Myocyte (in vitro differentiated cells): ENCODE measurements around the gene ADORA1. TPM values are rescaled to one million over a fixed set of nuclear protein-coding genes. Genes with fewer than 3 reads are reported as not detected.
A peak's percentile ranks its signal among the peaks of the same experiment; 100 is the strongest.

ENCODE experiments used
- DNase-seq: peaks from one replicate; pipeline ENCODE4 v3.0.0-alpha.2; 2012; ENCODE audit warnings: low read depth
- polyA plus RNA-seq: library from polyadenylated mRNA; unstranded; fragments of >200 nt; gene quantifications from one replicate; pipeline ENCODE4 v1.2.1, GENCODE V29; 2012; ENCODE audit warnings: missing spikeins
- total RNA-seq: library from RNA; depleted of rRNA; stranded (reverse); fragments of >200 nt; gene quantifications from 2 replicates; pipeline ENCODE4 v1.2.3, GENCODE V29; 2014

The ADORA1 gene
- 27.4 and 42.0 TPM in 2 replicates for total RNA-seq
- 75.1 TPM for polyA plus RNA-seq

DNA sequence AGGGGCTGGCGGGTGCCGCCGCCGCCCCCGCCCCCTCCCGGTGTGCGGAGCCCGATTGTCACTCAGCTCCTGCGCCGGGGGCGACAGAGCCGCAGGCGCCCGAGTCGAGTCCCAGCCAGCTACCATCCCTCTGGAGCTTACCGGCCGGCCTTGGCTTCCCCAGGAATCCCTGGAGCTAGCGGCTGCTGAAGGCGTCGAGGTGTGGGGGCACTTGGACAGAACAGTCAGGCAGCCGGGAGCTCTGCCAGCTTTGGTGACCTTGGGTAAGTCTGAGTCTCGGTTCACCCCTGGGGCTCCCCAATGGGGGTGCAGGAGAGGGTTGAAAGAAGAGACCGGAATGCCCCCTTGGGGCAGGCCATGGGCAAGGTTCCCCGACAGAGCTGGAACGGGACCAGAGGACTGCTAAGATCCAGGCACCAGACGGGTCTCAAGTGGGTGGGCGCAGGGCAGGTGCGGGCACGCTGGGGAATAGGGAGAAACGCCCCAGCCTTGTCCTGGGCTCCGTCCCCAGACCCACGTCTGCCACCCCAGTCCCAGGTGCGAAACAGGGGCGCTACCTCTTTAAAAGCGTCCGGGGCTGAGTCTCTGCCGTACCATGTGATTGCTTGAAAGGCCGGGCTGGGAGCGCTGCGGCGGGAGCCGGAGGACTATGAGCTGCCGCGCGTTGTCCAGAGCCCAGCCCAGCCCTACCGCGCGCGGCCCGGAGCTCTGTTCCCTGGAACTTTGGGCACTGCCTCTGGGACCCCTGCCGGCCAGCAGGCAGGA lies at the start of gene ADORA1:
ADORA1 (plus strand) TSS at position 61 of the 765 bp plus-strand sequence. CDS start 1,116 bp downstream, outside the sequence.
- peak; percentile 87 for DNase-seq

GRCh38 chr1:203077956-203078355 lies 49.6 kb upstream of the ADORA1 start:
- no peak for DNase-seq

GRCh38 chr1:203078478-203078877 lies 49.0 kb upstream of the ADORA1 start:
- DNase-seq = no peak

GRCh38 chr1:203080456-203080855 lies 47.1 kb upstream of the ADORA1 start:
- no peak for DNase-seq

GRCh38 chr1:203081465-203082230 lies 45.9 kb upstream of the ADORA1 start:
- DNase-seq = peak; percentile 58

GRCh38 chr1:203082231-203082505 lies 45.4 kb upstream of the ADORA1 start:
- no peak for DNase-seq

- peak; percentile 54 for DNase-seq
Observed at GRCh38 chr1:203082571-203083462, 44.7 kb upstream of the ADORA1 start.

DNA sequence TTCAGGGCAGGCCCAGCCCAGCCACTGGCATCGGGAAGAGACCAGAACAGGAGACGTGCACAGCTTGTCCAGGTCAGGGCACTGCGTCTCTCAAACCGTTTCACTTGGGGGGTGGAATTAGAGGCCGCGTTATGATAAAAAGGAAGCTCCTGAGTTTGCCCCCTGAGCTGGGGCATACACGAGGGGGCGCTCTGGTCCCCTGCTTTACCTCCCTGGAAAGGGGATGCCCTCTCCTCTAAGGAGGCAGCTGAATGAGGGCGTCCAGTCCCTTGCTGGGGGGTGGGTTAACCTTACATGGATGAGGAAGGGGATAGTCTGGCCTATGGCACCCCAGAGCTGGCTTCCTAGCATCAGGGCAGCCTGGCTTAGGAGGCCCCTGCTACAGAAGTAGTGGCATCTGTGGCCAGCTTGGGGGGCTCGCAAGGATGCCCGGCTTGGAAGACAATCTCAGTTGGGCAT lies 44.0 kb upstream of the ADORA1 start:
- peak; percentile 32 for DNase-seq

DNA sequence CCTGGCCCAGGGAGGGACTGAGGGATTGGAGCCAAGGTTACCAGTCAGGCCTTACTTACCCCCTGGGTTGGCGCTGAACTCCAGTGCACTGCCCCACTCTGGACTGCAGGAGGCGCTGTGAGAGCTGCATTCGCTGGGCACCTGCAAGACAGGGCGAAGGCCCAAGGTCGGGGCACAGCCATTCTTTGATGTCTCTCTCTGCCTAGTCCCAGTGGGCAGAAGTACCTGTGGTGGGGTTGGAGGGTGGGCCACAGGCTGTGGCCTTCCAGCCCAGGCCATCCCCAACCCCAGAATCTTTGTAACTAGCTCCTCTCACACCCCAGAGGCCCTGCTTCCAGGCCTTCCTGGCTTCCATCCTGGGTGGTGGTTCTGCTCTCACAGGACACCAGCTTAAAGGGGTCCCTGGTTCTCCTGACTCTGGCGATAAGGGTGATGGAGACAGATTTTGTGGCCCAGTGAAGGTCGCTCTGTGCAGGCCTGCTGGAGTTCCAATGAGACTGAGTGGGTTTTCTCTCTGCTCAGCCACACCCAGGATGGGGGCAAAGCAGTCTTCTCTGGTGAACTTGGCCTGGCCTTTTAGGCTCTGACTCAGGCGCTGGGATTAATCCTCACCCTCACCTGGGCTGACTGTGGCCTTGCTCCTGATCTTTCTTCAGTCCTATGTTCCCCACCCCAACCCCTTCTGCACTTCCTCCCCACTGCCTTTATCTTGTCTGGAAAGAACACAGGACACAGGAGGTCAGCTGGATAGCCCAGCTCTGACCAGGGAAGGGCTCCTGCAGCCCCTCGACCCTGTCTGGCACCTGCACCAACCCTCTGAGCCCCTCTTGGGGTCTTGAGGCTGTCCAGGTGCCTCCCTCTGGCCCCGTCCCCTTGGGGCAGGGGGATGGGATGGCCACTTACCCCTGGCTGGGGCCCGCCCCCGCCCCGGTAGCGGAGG lies 42.7 kb upstream of the ADORA1 start:
- DNase-seq = peak; percentile 79

- peak; percentile 95 for DNase-seq
Observed at GRCh38 chr1:203085528-203086406, 41.8 kb upstream of the ADORA1 start, which contains the start of gene MYOG. TSS of gene MYOG (minus strand) at chr1:203086012. CDS start at chr1:203085961, 51 bp downstream.

DNA sequence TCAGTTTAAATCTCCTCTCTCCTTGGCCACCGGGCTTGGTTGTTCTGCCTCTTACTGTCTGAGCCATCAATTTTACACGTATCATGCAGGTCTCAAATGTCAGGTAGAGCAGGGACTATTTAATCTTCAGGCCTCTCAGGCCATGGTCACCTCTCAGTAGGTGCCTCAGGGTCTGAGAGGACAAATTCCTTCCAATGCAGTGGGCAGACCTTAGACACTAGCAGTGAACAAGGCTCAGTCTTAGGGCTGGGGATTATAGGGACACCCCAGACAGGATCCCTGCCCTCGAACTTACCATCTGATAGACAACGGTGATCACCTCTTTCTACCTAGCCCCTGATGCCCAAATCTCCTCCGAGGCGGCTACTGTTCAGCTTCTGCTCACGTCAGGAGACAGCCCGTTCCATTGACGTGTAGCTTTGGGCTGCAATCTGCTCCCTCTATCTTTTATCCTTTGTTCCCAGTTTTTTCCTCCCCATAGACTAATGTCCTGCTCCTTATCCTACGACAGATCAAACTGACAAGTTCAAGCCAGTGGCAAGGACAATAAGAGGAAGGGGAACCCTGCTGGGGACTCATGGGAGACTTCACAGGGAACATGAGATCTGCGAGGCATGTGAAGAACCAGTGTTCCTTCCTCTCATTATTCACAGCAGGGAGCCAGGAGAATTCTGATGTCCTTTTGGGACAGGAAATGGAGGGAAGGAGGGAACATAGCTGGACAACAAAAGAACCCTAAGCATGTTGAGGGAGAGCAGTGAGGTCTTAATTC lies 40.3 kb upstream of the ADORA1 start:
- peak; percentile 12 for DNase-seq

- DNase-seq = no peak
Observed at GRCh38 chr1:203088441-203088840, 39.1 kb upstream of the ADORA1 start.

DNA sequence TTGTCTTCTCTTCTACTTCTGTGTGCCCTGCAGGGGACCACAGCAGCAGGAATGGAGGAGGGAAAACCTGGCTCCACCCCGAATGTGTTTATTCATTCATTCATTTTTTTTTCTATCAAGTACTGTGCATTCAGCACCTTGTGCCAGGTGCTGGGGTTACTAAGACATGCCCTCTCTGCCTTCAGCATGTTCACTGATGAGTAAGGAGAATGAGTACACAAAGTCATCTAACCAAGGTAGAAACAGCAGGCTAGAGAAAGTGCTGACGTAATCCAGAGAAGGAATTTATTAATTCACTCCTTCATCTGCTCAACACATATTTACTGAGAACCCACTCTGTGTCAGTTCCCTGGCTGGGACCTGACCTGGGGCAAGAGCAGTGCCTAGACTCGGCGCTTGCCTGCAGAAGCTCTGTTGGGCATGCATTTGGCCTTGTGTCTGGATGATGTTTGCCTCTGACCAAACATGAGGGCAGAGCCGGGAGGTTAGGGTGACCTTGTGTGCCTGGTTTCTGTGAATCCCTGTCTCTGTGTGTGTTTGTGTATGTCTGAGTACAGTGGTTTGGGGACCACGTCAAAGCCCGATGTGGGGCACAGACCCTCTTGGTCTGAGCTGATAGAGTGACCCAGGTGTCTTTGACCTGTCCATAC lies 38.4 kb upstream of the ADORA1 start:
- no peak for DNase-seq

DNA sequence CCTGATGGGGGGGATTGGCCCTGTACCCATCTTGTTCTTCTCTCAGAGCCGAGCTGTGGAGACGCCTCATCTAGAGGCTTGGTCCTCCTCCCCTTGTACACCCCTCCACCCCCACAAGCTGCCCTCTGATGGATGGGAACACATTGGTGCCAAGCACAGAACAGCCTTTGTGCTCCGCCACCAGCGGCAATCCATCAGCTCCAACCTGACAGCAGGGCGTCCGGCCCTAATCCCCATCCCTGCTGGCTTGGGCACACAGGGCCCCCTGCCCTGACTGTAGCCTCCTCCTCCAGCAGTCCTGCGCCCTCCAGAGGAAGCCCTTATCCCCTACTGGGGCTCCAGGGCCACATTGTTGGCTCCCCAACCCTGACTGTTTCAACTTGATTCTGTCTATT lies 37.9 kb upstream of the ADORA1 start:
- DNase-seq = peak; percentile 86

DNA sequence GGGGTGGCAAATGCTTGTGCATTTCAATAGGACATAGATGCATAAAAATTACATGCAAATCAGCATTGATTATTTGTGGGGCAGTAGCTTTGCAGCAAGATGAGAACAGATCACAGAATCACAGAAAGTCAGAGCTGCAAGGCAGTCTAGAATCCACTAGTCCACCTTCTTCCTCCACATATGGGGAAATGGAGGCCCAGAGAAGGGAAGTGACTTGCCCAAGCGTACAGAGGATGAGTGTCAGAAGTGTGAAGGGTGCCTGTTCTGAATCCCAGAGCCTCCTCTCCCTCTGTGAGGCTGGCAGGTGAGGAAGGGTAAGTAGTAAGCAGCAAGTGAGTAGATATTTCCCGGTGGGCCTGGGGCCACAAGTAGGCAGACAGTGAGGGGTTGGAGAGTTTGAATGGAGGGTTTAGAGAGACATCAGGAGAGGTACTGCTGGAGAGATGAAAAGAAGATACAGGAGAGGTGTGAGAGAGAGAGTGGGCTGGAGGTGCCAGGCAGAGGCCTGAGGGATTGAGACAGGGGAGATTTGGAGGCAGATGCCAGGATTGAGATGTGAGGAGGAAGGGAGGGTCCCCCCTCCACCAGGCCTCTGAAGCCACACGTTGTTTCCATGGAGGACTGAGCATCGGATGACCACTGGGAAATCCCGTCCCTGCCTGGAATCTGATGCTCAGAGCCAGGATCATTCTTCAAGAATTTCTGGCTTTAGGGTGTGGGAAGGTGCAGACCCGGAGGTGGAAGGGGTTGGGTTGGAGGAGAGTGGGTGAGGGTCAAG lies 36.9 kb upstream of the ADORA1 start:
- peak; percentile 94 for DNase-seq

DNA sequence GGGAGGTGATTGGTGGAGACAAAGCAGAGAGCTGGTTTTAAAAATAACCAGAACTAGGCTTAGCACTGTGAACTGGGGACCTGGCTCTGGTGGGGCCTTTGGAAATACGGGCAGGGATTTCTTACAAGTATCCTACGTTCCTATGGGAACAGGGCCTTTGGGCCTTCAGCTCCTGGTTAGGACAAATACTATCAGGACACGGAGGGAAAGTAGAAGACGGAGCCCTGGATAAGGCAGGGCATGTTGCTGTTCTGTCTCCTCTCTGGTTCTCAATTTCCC lies 36.4 kb upstream of the ADORA1 start:
- DNase-seq = no peak

DNA sequence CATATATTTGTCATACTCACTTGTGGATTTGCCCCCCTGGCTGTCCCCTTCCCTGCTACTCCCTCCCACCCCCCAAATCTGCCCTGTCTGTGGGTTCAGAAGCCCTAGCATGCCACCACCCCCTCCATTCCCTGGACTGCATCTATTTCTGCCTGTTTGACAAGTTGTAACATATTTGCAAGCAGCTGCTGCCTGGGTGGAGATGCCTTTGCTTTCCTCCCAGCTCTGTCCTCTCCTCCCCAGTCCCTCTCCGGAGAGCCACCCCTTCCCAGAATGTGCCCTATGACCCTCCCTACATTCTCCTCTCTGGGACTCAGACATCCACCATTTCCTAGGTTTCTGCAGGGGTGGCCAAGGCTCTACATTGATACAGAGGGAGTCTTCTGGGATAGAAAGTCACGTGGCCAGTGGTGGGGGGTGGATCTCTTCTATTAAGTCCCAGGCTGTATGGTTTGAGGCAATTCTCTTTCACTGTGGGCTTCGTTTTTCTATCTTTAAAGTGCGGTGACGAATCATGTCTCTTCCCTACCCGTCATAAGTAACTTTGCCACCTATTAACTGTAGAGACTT lies 35.7 kb upstream of the ADORA1 start:
- DNase-seq = peak; percentile 92
